Stimulated activated CD4-positive, alpha-beta T cell treated with anti-CD3 and anti-CD28 coated beads, Interleukin-4, amount 100 ng/mL, for 4 hours (primary cell): ENCODE results near the gene RIC8B.

ENCODE experiments used
- DNase-seq, 2 experiments: peaks; one replicate each; pipeline ENCODE4 v3.0.0-alpha.2; 2020

RIC8B gene

GRCh38 chr12:106759526-106760183 lies 14.8 kb upstream of the RIC8B start:
- DNase-seq, result no peak

DNA sequence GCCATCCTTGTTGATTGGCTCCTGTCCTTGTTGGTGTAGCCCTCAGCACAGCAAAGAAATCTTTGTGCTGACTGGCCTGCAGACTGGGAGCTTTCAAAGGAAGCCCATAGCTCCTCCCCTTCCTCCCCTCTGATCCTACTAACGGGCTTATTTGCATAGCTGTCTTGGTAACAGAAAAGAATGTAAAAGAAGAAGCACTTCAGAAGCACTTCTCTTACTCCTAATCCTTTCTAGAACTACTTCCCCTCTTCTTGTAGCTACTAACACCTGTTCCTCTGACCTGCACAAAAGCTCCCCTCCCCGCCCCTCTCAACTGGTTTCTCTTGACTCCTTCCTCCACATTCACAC lies 14.3 kb upstream of the RIC8B start:
- peak in 1 of 2 experiments; percentile 18 for DNase-seq

GRCh38 chr12:106764220-106764619 lies 10.3 kb upstream of the RIC8B start:
- DNase-seq, result no peak

DNA sequence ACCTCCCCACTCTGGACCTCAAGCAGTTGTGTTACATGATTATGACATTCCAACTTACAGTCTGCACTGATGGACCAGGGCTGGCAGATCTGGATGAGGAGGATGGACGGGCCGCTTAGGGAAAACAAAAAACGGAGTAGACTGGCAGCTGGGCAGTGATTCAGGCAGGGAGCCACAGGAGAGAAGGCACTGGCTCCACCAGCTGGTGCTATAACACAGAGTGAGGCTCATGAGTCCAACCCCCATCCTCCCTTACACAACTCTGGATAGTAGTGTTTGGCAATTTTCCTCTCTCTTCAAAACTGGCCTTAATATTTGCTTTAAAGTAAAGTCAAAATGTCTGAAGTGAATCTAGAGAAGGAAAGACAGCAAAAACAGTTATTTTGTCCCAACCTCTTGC lies 9.7 kb upstream of the RIC8B start:
- DNase-seq, result no peak

GRCh38 chr12:106766393-106766826 lies 8.1 kb upstream of the RIC8B start:
- peak in 1 of 2 experiments; percentile 72 for DNase-seq

GRCh38 chr12:106767206-106767605 lies 7.3 kb upstream of the RIC8B start:
- DNase-seq, result no peak

DNA sequence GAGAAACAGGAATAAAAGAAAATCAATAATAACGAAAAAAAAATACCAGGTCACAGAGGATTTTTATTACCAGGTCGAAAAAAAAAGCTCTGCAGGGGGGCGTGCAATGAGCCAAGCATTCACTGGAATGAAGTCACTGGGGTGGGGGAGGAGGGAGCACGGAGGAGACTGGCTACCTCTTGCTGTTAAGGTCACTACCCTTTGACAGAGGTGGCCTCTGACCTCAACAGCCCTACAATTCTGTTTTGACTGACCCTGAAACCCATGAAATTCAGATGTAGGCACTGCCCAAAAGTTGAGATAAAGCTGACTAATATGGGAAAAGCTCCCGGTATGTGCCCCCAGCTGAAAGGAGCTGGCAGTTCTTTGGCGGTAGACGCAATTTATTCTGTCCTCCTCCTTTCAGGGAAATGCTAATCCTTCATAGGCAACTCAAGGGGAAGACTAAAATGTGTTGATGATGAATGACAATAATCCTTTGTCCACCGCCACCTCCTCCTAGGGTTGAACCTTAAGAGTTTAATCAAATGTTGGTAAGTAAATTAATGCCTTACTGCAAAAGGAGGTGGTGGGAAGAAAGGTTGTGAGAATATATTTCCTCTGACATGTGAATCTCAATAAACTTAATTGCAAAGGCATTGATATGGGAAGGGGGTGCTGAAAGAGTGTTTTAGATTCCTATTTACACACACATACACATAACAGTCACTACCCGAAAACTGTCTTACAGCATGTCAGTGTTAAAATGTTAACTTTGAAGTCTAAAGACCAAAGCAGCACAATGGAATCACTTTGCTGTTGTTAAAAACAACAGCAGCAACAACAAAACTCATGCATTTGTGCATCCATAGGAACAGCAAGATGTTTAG lies 6.3 kb upstream of the RIC8B start:
- DNase-seq, result no peak

DNA sequence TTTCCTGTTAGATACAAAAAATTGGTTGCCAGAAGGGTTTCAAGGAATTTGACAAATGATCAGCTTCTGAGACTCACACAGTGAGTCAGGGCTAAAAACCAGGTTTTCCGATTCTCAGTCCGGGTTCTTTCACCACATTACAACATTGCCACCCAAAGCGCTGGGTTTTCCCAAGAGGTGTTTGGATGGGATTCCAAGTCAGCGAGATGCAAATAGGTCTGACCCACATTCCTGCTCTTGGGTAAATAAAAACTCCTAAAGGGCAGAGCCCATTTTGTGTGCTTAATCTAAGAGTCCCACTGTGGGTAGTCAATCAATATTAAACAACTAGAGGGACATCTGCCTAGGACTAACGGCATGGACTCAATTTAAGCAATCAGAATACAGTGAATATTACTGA lies 5.4 kb upstream of the RIC8B start:
- no peak for DNase-seq

DNA sequence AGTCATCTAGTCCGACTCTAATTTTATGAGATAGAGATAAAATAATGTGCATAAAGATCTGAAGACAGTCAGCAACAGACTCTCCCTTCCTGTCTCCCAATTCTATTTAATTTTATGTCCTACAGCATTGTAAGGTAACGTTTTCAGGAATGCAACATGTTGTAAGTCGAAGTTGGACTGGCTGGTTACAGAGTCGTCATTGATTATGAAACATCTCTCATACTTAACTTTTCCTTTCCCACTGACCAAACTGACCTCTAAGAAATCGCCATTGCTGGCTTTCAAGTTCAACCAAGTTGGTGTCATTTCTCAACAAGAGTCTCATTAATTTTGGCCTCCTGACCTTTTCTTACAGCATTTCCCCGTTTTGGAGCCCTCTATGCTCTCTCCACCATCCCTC lies 4.9 kb upstream of the RIC8B start:
- DNase-seq, result no peak

GRCh38 chr12:106771425-106771824 lies 3.1 kb upstream of the RIC8B start:
- DNase-seq, result no peak

GRCh38 chr12:106773286-106774004 lies 1.0 kb upstream of the RIC8B start:
- DNase-seq, result no peak

DNA sequence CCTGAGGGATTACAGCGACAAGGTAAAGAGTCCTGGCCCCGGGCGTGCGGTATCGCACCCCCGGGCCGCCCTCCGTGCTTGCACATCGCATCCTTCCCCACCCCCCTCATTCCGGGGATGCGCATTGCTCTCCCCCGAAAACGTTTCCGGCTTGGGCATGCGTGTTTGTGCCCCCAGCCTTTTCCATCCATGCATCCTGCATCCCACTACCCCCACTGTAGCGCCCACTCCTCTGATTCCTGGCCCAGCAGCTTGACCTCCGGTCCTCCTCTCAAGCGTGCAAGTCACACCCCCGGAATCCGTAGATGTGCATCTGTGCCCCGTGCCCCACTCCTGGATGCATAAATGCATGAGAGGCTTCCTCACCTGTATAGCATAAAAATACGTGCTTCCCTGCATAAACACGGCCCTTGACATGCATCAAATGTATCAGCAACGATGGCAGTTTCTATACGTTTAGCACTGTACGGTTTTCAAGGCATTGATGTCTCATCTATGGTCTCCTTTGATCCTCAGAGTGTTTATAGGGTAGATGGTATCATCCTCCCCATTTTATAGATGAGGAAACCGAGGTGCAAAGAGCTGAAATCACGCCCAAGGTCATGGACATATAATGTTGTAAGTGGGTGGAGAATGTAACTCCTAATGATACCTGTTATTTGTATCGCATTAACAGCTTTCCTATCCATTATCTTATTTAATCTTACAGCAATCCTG lies 484 bp downstream of the RIC8B start:
- no peak for DNase-seq

- no peak for DNase-seq
Measured at GRCh38 chr12:106776897-106777296, 2.4 kb downstream of the RIC8B start.

GRCh38 chr12:106780010-106780631 lies 5.6 kb downstream of the RIC8B start:
- no peak for DNase-seq

GRCh38 chr12:106782619-106783018 lies 8.1 kb downstream of the RIC8B start:
- no peak for DNase-seq

DNA sequence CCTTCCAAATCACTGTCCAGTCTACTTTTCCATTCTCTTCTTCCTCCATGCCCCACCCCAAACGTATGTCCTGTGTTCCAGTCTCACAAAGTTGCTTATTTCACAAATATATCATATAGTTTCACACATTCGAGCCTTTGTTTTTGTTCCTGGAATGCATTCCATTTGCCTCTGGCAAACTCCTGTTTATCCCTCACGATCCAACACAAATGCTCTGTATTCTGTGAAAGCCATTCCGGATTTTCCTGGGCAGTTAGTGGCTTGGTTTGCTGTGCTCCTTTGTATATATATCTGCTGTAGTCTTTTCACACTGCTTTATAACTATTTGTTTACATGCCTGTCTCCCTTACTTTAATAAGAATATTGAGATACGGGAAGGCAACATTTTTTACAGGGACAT lies 9.0 kb downstream of the RIC8B start:
- DNase-seq, result no peak

- DNase-seq, result no peak
Measured at GRCh38 chr12:106790020-106790419, 15.5 kb downstream of the RIC8B start.

DNA sequence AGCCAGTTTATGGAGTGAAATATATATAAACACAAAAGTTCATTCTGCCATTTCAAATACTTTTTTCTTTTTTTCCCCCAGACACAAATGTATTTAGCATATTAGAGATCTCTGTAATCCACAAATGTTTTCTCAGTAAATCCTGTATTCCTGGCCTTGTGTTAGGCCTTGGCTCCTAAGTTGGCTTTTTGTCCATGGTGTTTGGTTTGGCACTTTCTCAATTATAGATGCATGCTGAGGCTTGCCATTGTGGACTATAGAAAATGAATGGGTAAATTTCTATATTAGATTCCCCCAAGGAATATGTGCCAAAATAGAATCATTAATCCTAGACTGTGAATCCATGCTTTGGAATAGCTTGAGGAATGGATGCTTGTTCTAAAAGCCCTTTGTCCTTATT lies 17.0 kb downstream of the RIC8B start:
- no peak for DNase-seq

DNA sequence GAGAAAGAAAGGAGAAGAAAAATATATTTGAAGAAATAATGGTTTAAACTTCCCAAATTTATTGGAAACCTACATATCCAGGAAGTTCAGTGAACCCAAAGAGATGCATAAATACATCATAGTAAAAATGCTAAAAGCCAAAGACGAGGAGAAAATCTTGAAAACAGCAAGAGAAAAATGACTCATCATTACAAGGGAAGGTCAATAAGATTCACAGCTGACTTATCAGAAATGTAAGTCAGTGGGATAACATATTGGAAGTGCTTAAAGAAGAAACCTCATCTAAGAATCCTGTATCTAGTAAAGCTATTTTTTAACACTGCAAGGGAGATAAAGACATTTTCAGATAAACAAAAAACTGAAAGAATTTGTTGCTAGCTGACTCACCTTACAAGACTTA lies 19.9 kb downstream of the RIC8B start:
- DNase-seq, result no peak

- DNase-seq, result no peak
Measured at GRCh38 chr12:106801167-106801708, 26.8 kb downstream of the RIC8B start.

DNA sequence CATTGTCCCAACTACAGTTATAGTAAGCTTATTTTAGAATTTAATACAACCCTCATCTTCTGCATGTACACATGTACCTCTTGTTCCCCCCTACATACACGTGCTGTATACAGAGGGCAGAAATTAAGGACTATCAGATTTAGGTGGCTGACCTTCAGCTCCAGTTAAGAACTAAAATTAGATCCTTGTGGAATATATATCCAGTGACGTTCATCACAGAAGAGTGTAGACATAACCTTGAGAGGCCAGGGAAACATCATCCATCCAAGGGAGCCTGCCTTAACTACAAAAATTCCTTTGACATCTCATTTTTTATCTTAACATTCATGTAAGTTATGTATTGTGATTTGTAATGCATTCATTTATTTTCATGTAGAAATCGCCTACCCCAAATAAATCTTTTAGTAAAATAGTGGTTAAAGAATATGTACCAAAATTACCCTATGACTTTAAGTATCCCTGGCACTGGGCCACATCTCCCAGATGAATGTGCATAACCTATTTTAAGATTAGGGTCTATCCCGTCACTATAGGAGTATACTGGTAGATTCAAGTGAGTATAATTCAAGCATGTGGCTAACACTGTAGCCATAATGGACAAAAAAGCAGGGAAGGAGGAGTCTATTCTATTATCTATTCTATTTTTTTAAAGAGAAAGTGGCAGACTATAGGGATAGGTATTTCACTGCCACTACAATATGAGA lies 27.5 kb downstream of the RIC8B start:
- DNase-seq, result no peak

DNA sequence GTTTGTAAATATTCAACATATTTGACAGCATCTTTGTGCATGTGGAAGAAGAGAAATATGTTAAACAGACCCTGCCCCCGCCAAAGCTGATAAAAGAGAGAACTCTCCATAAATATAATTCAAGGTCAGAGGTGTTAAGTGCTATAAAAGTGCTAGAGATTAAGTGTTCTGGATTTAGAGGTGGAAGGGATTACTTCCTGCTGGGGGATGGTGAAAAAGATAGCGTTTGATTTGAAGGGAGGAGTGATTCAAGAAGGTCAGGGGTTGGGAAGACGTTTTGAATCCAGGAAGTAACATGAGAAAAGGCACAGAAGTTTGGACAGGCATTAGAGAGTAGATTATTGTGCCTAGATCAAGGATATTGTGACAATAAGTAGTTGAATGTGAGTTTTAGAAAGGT lies 30.2 kb downstream of the RIC8B start:
- DNase-seq, result no peak
